ENCODE measurements around the gene MTMR3.

- TF ChIP-seq, protein P1, sequence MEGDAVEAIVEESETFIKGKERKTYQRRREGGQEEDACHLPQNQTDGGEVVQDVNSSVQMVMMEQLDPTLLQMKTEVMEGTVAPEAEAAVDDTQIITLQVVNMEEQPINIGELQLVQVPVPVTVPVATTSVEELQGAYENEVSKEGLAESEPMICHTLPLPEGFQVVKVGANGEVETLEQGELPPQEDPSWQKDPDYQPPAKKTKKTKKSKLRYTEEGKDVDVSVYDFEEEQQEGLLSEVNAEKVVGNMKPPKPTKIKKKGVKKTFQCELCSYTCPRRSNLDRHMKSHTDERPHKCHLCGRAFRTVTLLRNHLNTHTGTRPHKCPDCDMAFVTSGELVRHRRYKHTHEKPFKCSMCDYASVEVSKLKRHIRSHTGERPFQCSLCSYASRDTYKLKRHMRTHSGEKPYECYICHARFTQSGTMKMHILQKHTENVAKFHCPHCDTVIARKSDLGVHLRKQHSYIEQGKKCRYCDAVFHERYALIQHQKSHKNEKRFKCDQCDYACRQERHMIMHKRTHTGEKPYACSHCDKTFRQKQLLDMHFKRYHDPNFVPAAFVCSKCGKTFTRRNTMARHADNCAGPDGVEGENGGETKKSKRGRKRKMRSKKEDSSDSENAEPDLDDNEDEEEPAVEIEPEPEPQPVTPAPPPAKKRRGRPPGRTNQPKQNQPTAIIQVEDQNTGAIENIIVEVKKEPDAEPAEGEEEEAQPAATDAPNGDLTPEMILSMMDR (IDR thresholded peaks at IDR 0.05; ENCODE audit: low read length) = no peak
- TF ChIP-seq EZH2 (optimal IDR thresholded peaks at IDR 0.05; ENCODE audit: low read depth, low read length) = no peak
These were observed 142.2 kb downstream of the MTMR3 start for GRCh38 chr22:30025221-30025620.

Measured in MM.1S (cell line).